CD4-positive, CD25-positive, alpha-beta regulatory T cell (primary cell): ENCODE results near the gene PCCA. TPM values are rescaled to one million over a fixed set of nuclear protein-coding genes. Genes with fewer than 3 reads are reported as not detected.
A peak's percentile ranks its signal among the peaks of the same experiment; 100 is the strongest.

Source experiments
- ATAC-seq, 2 donors: fragments of 150-1000 bp; cut with Tn5 transposase; one replicate each; pipeline ENCODE4 v1.10.0; 2021; ENCODE audit warnings: low read depth in 2 of 2, moderate number of reproducible peaks in 2 of 2, moderate library complexity in 1 of 2
- DNase-seq, 3 donors: peaks; one replicate each; pipeline versions ENCODE4 v3.0.0 to v3.0.0-alpha.2; 2012 to 2022; ENCODE audit warnings: mixed read lengths in 1 of 3
- H3K27ac ChIP-seq: one replicate; pipeline ENCODE4 v1.7.0; 2013; ENCODE audit warnings: mild to moderate bottlenecking, low read length; ENCODE audit not compliant: insufficient read depth, poor library complexity, severe bottlenecking
- H3K27me3 ChIP-seq: one replicate; pipeline ENCODE4 v1.7.0; 2013; ENCODE audit warnings: low read length; ENCODE audit not compliant: control insufficient read depth, insufficient read depth
- H3K36me3 ChIP-seq: one replicate; pipeline ENCODE4 v1.7.0; 2013; ENCODE audit warnings: mild to moderate bottlenecking, low read length, moderate library complexity; ENCODE audit not compliant: control insufficient read depth, insufficient read depth
- H3K4me1 ChIP-seq: 2 replicates; pipeline ENCODE4 v1.7.0; 2013; ENCODE audit warnings: mild to moderate bottlenecking, low read length; ENCODE audit not compliant: insufficient read depth, control insufficient read depth, poor library complexity, severe bottlenecking
- H3K4me3 ChIP-seq: one replicate; pipeline ENCODE4 v1.7.0; 2013; ENCODE audit warnings: low read depth, mild to moderate bottlenecking, low read length, moderate library complexity
- H3K9me3 ChIP-seq, 2 experiments: 1 replicate in 1 of 2; 2 replicates in 1 of 2; pipeline ENCODE4 v1.7.0; 2013; ENCODE audit warnings: low read length in 2 of 2, mild to moderate bottlenecking in 1 of 2, moderate library complexity in 1 of 2; ENCODE audit not compliant: control insufficient read depth in 2 of 2
- H3K27ac Mint-ChIP-seq, 3 donors: one replicate each; pipeline ENCODE4 v1.8.0; 2020 to 2022; ENCODE audit warnings: mild to moderate bottlenecking in 3 of 3, mixed read lengths in 3 of 3, moderate library complexity in 2 of 3
- H3K27me3 Mint-ChIP-seq: one replicate; pipeline ENCODE4 v1.8.0; 2022; ENCODE audit warnings: mild to moderate bottlenecking, mixed read lengths
- H3K36me3 Mint-ChIP-seq: one replicate; pipeline ENCODE4 v1.8.0; 2020; ENCODE audit warnings: mixed read lengths
- H3K4me1 Mint-ChIP-seq, 4 donors: one replicate each; pipeline ENCODE4 v1.8.0; 2020 to 2022; ENCODE audit warnings: mixed read lengths in 4 of 4, mild to moderate bottlenecking in 1 of 4
- H3K4me3 Mint-ChIP-seq, 4 donors: one replicate each; pipeline ENCODE4 v1.8.0; 2020 to 2022; ENCODE audit warnings: mild to moderate bottlenecking in 4 of 4, mixed read lengths in 4 of 4, moderate library complexity in 3 of 4
- H3K9me3 Mint-ChIP-seq, 7 donors: one replicate each; pipeline ENCODE4 v1.8.0; 2020 to 2022; ENCODE audit warnings: mixed read lengths in 7 of 7, mild to moderate bottlenecking in 3 of 7, moderate library complexity in 2 of 7
- polyA plus RNA-seq, 4 donors: library from polyadenylated mRNA; unstranded; fragments of 300-500 nt; fragmentation: Illumina TruSeq; gene quantifications; one replicate each; pipeline ENCODE4 v1.2.3, GENCODE V29; 2021
- total RNA-seq: library from RNA; stranded (reverse); gene quantifications from one replicate; pipeline ENCODE4 v1.2.3, GENCODE V29; 2022

Gene PCCA
- total and polyA plus RNA-seq, 5 donors from 2014 or later = 8.0 to 14.8 (median 10.4) TPM

- DNase-seq = no peak
- Histone ChIP-seq H3K4me3 (no peak overlapping the region), H3K27ac (no peak overlapping the region), H3K9me3 (no peaks in the 10 kb centered on the region), H3K27me3 (no peaks in the 10 kb centered on the region), H3K36me3 (peaks cover 8% of the 10 kb centered on the region), H3K4me1 (no peaks in the 10 kb centered on the region)
- no peak overlapping the region for H3K27ac Mint-ChIP-seq
- ATAC-seq = no peak
- no peak overlapping the region for H3K4me3 Mint-ChIP-seq
- H3K36me3 Mint-ChIP-seq = peaks cover 21% of the 10 kb centered on the region
- H3K4me1 Mint-ChIP-seq = peaks cover 4 to 16% (median 13%) of the 10 kb centered on the region in 4 donors
- no peaks in the 10 kb centered on the region for H3K27me3 Mint-ChIP-seq
- no peaks in the 10 kb centered on the region for H3K9me3 Mint-ChIP-seq
Observed at GRCh38 chr13:100110269-100110668, 21.4 kb downstream of the PCCA start.

GRCh38 chr13:100112186-100112838 is 23.4 kb downstream of the PCCA start:
- no peaks in the 10 kb centered on the region for H3K27me3 Mint-ChIP-seq
- Histone ChIP-seq H3K4me3 (no peak overlapping the region), H3K27me3 (no peaks in the 10 kb centered on the region), H3K36me3 (peaks cover 8% of the 10 kb centered on the region), H3K4me1 (peaks cover 5% of the 10 kb centered on the region), H3K9me3 (no peaks in the 10 kb centered on the region), H3K27ac (no peak overlapping the region)
- no peak overlapping the region for H3K27ac Mint-ChIP-seq
- DNase-seq (no peak), ATAC-seq (no peak)
- H3K9me3 Mint-ChIP-seq = no peaks in the 10 kb centered on the region
- H3K36me3 Mint-ChIP-seq = peaks cover 20% of the 10 kb centered on the region
- H3K4me3 Mint-ChIP-seq = no peak overlapping the region
- peaks cover 8 to 22% (median 10%) of the 10 kb centered on the region in 4 donors for H3K4me1 Mint-ChIP-seq

GRCh38 chr13:100115693-100116254 is 26.9 kb downstream of the PCCA start:
- Mint-ChIP-seq H3K9me3 (peaks cover 0 to 2% (median 0%) of the 10 kb centered on the region in 7 donors), H3K27ac (no peak overlapping the region), H3K4me3 (no peak overlapping the region), H3K36me3 (peaks cover 37% of the 10 kb centered on the region), H3K4me1 (peaks cover 6 to 13% (median 8%) of the 10 kb centered on the region in 4 donors), H3K27me3 (no peaks in the 10 kb centered on the region)
- no peak overlapping the region for H3K27ac ChIP-seq
- no peaks in the 10 kb centered on the region for H3K27me3 ChIP-seq
- no peak overlapping the region for H3K4me3 ChIP-seq
- DNase-seq (no peak), ATAC-seq (no peak)
- H3K4me1 ChIP-seq = peaks cover 5% of the 10 kb centered on the region
- no peaks in the 10 kb centered on the region for H3K9me3 ChIP-seq
- H3K36me3 ChIP-seq = peaks cover 8% of the 10 kb centered on the region

- Histone ChIP-seq H3K27me3 (no peaks in the 10 kb centered on the region), H3K4me3 (no peak overlapping the region), H3K27ac (no peak overlapping the region), H3K36me3 (peaks cover 12% of the 10 kb centered on the region), H3K9me3 (peaks cover 10 to 12% of the 10 kb centered on the region in 2 experiments), H3K4me1 (peaks cover under 1% of the 10 kb centered on the region)
- Mint-ChIP-seq H3K4me3 (no peak overlapping the region), H3K27ac (no peak overlapping the region), H3K36me3 (peaks cover 32% of the 10 kb centered on the region), H3K27me3 (no peaks in the 10 kb centered on the region), H3K4me1 (peaks cover 4 to 13% (median 6%) of the 10 kb centered on the region in 4 donors), H3K9me3 (peaks cover 0 to 12% (median 6%) of the 10 kb centered on the region in 7 donors)
- no peak for DNase-seq
- no peak for ATAC-seq
Observed at GRCh38 chr13:100124265-100124664, 35.4 kb downstream of the PCCA start.

- Mint-ChIP-seq H3K36me3 (peaks cover 28% of the 10 kb centered on the region), H3K27ac (no peak overlapping the region), H3K9me3 (peaks cover 0 to 12% (median 6%) of the 10 kb centered on the region in 7 donors)
Observed at GRCh38 chr13:100125946-100126345, 37.1 kb downstream of the PCCA start.

GRCh38 chr13:100128373-100128772 is 39.5 kb downstream of the PCCA start:
- Mint-ChIP-seq H3K4me3 (no peak overlapping the region), H3K9me3 (no peaks in the 10 kb centered on the region), H3K4me1 (peaks cover 15 to 21% (median 16%) of the 10 kb centered on the region in 4 donors), H3K27ac (peak overlapping the region in 1 of 3 donors; percentile 16), H3K27me3 (no peaks in the 10 kb centered on the region), H3K36me3 (peaks cover 19% of the 10 kb centered on the region)
- DNase-seq (no peak), ATAC-seq (no peak)
- H3K36me3 ChIP-seq = no peaks in the 10 kb centered on the region
- H3K9me3 ChIP-seq = no peaks in the 10 kb centered on the region
- H3K4me3 ChIP-seq = no peak overlapping the region
- H3K4me1 ChIP-seq = peaks cover 12% of the 10 kb centered on the region
- no peak overlapping the region for H3K27ac ChIP-seq
- H3K27me3 ChIP-seq = no peaks in the 10 kb centered on the region

More at GRCh38 chr13:100125946-100126345, 37.1 kb downstream of the PCCA start:
- Histone ChIP-seq H3K36me3 (peaks cover 12% of the 10 kb centered on the region), H3K4me3 (no peak overlapping the region), H3K4me1 (peaks cover 12% of the 10 kb centered on the region), H3K9me3 (peaks cover 10 to 12% of the 10 kb centered on the region in 2 experiments), H3K27me3 (no peaks in the 10 kb centered on the region), H3K27ac (no peak overlapping the region)
- peaks cover 11 to 21% (median 15%) of the 10 kb centered on the region in 4 donors for H3K4me1 Mint-ChIP-seq
- H3K4me3 Mint-ChIP-seq = no peak overlapping the region
- H3K27me3 Mint-ChIP-seq = no peaks in the 10 kb centered on the region
- ATAC-seq (no peak), DNase-seq (no peak)

GRCh38 chr13:100128838-100129237 is 39.9 kb downstream of the PCCA start:
- no peaks in the 10 kb centered on the region for H3K9me3 Mint-ChIP-seq
- Histone ChIP-seq H3K4me3 (no peak overlapping the region), H3K9me3 (no peaks in the 10 kb centered on the region), H3K27ac (no peak overlapping the region), H3K4me1 (peaks cover 12% of the 10 kb centered on the region), H3K27me3 (no peaks in the 10 kb centered on the region), H3K36me3 (no peaks in the 10 kb centered on the region)
- DNase-seq (no peak), ATAC-seq (no peak)
- peaks cover 16% of the 10 kb centered on the region for H3K36me3 Mint-ChIP-seq
- no peak overlapping the region for H3K4me3 Mint-ChIP-seq
- H3K27me3 Mint-ChIP-seq = no peaks in the 10 kb centered on the region
- H3K4me1 Mint-ChIP-seq = peaks cover 15 to 21% (median 16%) of the 10 kb centered on the region in 4 donors
- peak overlapping the region in 1 of 3 donors; percentile 16 for H3K27ac Mint-ChIP-seq
